Measurements from ENCODE around the gene RPL21. TPM values are rescaled to one million over a fixed set of nuclear protein-coding genes. Genes with fewer than 3 reads are reported as not detected.

RPL21 gene
- total RNA-seq, 2 experiments from 2014 or later = 1,706 to 1,738 TPM

- peaks cover 5% of the 10 kb centered on the region for H3K4me1 ChIP-seq (ENCODE audit: insufficient read depth, low read length, poor library complexity, severe bottlenecking)
- no peaks in the 10 kb centered on the region for H3K9me3 ChIP-seq (ENCODE audit: low read length)
- ChIA-PET POLR2A (interaction anchor here (0.7 to 2.1 kb wide), 2 partner anchors 12 to 24 kb away, joined by 5 to 9 read pairs; no protein-coding TSS in a partner anchor), CTCF (ENCODE audit: unreplicated experiment) (interaction anchor here (0.6 kb wide), 1 partner anchor 77 kb away, joined by 3 read pairs; no protein-coding TSS in a partner anchor)
- H3K4me2 ChIP-seq (ENCODE audit: low read length) = no peak overlapping the region
- H3K27ac ChIP-seq (ENCODE audit: low read depth, low read length, poor library complexity, severe bottlenecking) = no peak overlapping the region
- TF ChIP-seq EZH2phosphoT487 (IDR thresholded peaks at IDR 0.05; ENCODE audit: borderline replicate concordance, low read depth, low read length) = no peak
- DNase-seq (ENCODE audit: low spot score) = no peak
- no peaks in the 10 kb centered on the region for H4K20me1 ChIP-seq (ENCODE audit: insufficient read depth, low read length)
- BruUV-seq (replicated peaks) = no TSS peak
- H3K4me3 ChIP-seq (ENCODE audit: low read depth, low read length, poor library complexity, severe bottlenecking) = no peak overlapping the region
- no peaks in the 10 kb centered on the region for H3K9me2 ChIP-seq (ENCODE audit: insufficient read depth, low read length)
- H3K79me2 ChIP-seq (ENCODE audit: insufficient read depth, low read depth, low read length) = no peaks in the 10 kb centered on the region
- H2AFZ ChIP-seq (ENCODE audit: low read length) = no peak overlapping the region
- intact Hi-C loops (cut with micrococcal nuclease; ENCODE audit: unreplicated experiment) = no loop called here
- H3K36me3 ChIP-seq (ENCODE audit: insufficient read depth, low read length) = no peaks in the 10 kb centered on the region
Observed at GRCh38 chr13:27281420-27281819, 30.1 kb downstream of the RPL21 start.

- Histone ChIP-seq H3K79me2 (ENCODE audit: insufficient read depth, low read depth, low read length) (no peaks in the 10 kb centered on the region), H3K4me3 (ENCODE audit: low read depth, low read length, poor library complexity, severe bottlenecking) (no peak overlapping the region), H3K36me3 (ENCODE audit: insufficient read depth, low read length) (no peaks in the 10 kb centered on the region), H3K9me2 (ENCODE audit: insufficient read depth, low read length) (no peaks in the 10 kb centered on the region), H3K9me3 (ENCODE audit: low read length) (no peaks in the 10 kb centered on the region), H3K4me1 (ENCODE audit: insufficient read depth, low read length, poor library complexity, severe bottlenecking) (peaks cover 8% of the 10 kb centered on the region), H4K20me1 (ENCODE audit: insufficient read depth, low read length) (no peaks in the 10 kb centered on the region), H3K27ac (ENCODE audit: low read depth, low read length, poor library complexity, severe bottlenecking) (no peak overlapping the region), H3K4me2 (ENCODE audit: low read length) (no peak overlapping the region), H2AFZ (ENCODE audit: low read length) (no peak overlapping the region)
- CTCF ChIA-PET (ENCODE audit: unreplicated experiment) = interaction anchor here (1.8 kb wide), 1 partner anchor 298 kb away, joined by 6 read pairs; no protein-coding TSS in a partner anchor
- intact Hi-C loops (cut with micrococcal nuclease; ENCODE audit: unreplicated experiment) = loop anchor here (1.0 kb wide), 2 partner anchors 75 to 299 kb away; no protein-coding TSS in a partner anchor
- TF ChIP-seq CTCF (conservative IDR thresholded peaks at IDR 0.05; ENCODE audit: low read length) = peak; percentile 72
- no peak for TF ChIP-seq EZH2phosphoT487 (IDR thresholded peaks at IDR 0.05; ENCODE audit: borderline replicate concordance, low read depth, low read length)
- DNase-seq (ENCODE audit: low spot score) = peak; percentile 53
- BruUV-seq (replicated peaks) = no TSS peak
- POLR2A ChIA-PET = interaction anchor here (0.6 to 1.5 kb wide), 3 partner anchors 9 to 216 kb away, joined by 3 read pairs; no protein-coding TSS in a partner anchor
Observed at GRCh38 chr13:27283906-27284493, 32.6 kb downstream of the RPL21 start.

GRCh38 chr13:27288392-27288791, 37.0 kb downstream of the RPL21 start:
- no peak overlapping the region for H3K4me2 ChIP-seq (ENCODE audit: low read length)
- no peaks in the 10 kb centered on the region for H4K20me1 ChIP-seq (ENCODE audit: insufficient read depth, low read length)
- no peak for DNase-seq (ENCODE audit: low spot score)
- no peak overlapping the region; the same call in 1 of the 2 replicates for H2AFZ ChIP-seq (ENCODE audit: low read length)
- H3K36me3 ChIP-seq (ENCODE audit: insufficient read depth, low read length) = no peaks in the 10 kb centered on the region
- no peak overlapping the region for H3K4me3 ChIP-seq (ENCODE audit: low read depth, low read length, poor library complexity, severe bottlenecking)
- H3K9me3 ChIP-seq (ENCODE audit: low read length) = no peaks in the 10 kb centered on the region
- ChIA-PET POLR2A (no interaction called here), CTCF (ENCODE audit: unreplicated experiment) (no interaction called here)
- H3K79me2 ChIP-seq (ENCODE audit: insufficient read depth, low read depth, low read length) = no peaks in the 10 kb centered on the region
- H3K27ac ChIP-seq (ENCODE audit: low read depth, low read length, poor library complexity, severe bottlenecking) = no peak overlapping the region
- no TSS peak for BruUV-seq (replicated peaks)
- intact Hi-C loops (cut with micrococcal nuclease; ENCODE audit: unreplicated experiment) = no loop called here
- peaks cover 38% of the 10 kb centered on the region for H3K4me1 ChIP-seq (ENCODE audit: insufficient read depth, low read length, poor library complexity, severe bottlenecking)
- no peaks in the 10 kb centered on the region for H3K9me2 ChIP-seq (ENCODE audit: insufficient read depth, low read length)
- TF ChIP-seq CTCF (conservative IDR thresholded peaks at IDR 0.05; ENCODE audit: low read length) (no peak), EZH2phosphoT487 (IDR thresholded peaks at IDR 0.05; ENCODE audit: borderline replicate concordance, low read depth, low read length) (no peak)

Data from OCI-LY7 (cell line).